Activated CD8-positive, alpha-beta memory T cell treated with anti-CD3 and anti-CD28 coated beads for 1 hour (primary cell): Measurements from ENCODE around the gene NFILZ.

Experiments used
- DNase-seq, 2 donors: peaks; one replicate each; pipeline ENCODE4 v3.0.0-alpha.2; 2020; ENCODE audit warnings: low read depth in 1 of 2; ENCODE audit errors: extremely low read depth in 1 of 2

NFILZ gene

GRCh38 chr19:8641221-8641907 lies 10.9 kb downstream of the NFILZ start:
- DNase-seq, result no peak

- no peak for DNase-seq
Measured at GRCh38 chr19:8641908-8642547, 11.6 kb downstream of the NFILZ start.

- DNase-seq, result no peak
Measured at GRCh38 chr19:8642561-8642960, 12.1 kb downstream of the NFILZ start.

- DNase-seq, result no peak
Measured at GRCh38 chr19:8643860-8644653, 13.6 kb downstream of the NFILZ start.

GRCh38 chr19:8648240-8648639 lies 17.8 kb downstream of the NFILZ start:
- DNase-seq, result no peak

GRCh38 chr19:8654591-8655339 lies 24.3 kb downstream of the NFILZ start:
- peak; percentile 32 to 56 for DNase-seq

GRCh38 chr19:8655340-8655709 lies 24.9 kb downstream of the NFILZ start:
- DNase-seq, result peak in 1 of 2 donors; percentile 25

GRCh38 chr19:8657869-8658268 lies 27.4 kb downstream of the NFILZ start:
- no peak for DNase-seq

GRCh38 chr19:8659905-8660304 lies 29.5 kb downstream of the NFILZ start:
- no peak for DNase-seq

GRCh38 chr19:8662263-8662662 lies 31.8 kb downstream of the NFILZ start:
- no peak for DNase-seq

GRCh38 chr19:8663920-8664670 lies 33.7 kb downstream of the NFILZ start:
- DNase-seq, result no peak

GRCh38 chr19:8664671-8665057 lies 34.2 kb downstream of the NFILZ start:
- no peak for DNase-seq

- DNase-seq, result no peak
Measured at GRCh38 chr19:8665468-8666213, 35.2 kb downstream of the NFILZ start.

GRCh38 chr19:8666814-8667405 lies 36.5 kb downstream of the NFILZ start:
- DNase-seq, result no peak

GRCh38 chr19:8673276-8673891 lies 43.0 kb downstream of the NFILZ start:
- no peak for DNase-seq

- no peak for DNase-seq
Measured at GRCh38 chr19:8675066-8675465, 44.6 kb downstream of the NFILZ start.

- DNase-seq, result no peak
Measured at GRCh38 chr19:8678244-8678807, 47.9 kb downstream of the NFILZ start.
